A549 (cell line): ENCODE results near the gene ANKRD11. TPM values are rescaled to one million over a fixed set of nuclear protein-coding genes. Genes with fewer than 3 reads are reported as not detected.
A peak's percentile ranks its signal among the peaks of the same experiment; 100 is the strongest.

ENCODE experiments used
- ATAC-seq, 2 experiments: fragments of 200-7000 bp in 1 of 2; fragments of >200 bp in 1 of 2; cut with Nextera tagmentation in 1 of 2; cut with Tn5 transposase in 1 of 2; 3 replicates each; pipeline versions ENCODE4 v1.8.0 to v1.9.1; 2018 to 2020; ENCODE audit warnings: mild to moderate bottlenecking in 1 of 2, moderate library complexity in 1 of 2
- CTCF ChIA-PET: fragments of 300-600 bp; sonication (Branson Sonifier 250); formaldehyde crosslinking; extraction: SDS; loops from one replicate; lab custom pipeline; 2021; ENCODE audit warnings: antibody characterized with exemption, inconsistent platforms; lab: Yijun Ruan, JAX
- POLR2A ChIA-PET: fragments of 350-600 bp; formaldehyde crosslinking; extraction: SDS; loops from one replicate; lab custom pipeline; 2021; ENCODE audit warnings: antibody characterized with exemption, inconsistent platforms; lab: Yijun Ruan, JAX
- DNase-seq, 2 experiments: peaks; one replicate each; pipeline versions ENCODE4 v3.0.0 to v3.0.0-alpha.2; 2011 to 2016; ENCODE audit warnings: low read depth in 1 of 2, low spot score in 1 of 2
- FAIRE-seq: peaks from 2 replicates; lab custom pipeline; 2011; peaks lifted over from hg19 to GRCh38; lab: Jason Lieb, UNC
- H3K27ac ChIP-seq, 2 experiments: fragments of >200 bp; sonication (Bioruptor Twin); formaldehyde crosslinking; 3 replicates each; pipeline ENCODE4 v1.5.1; 2016 to 2017
- H3K4me1 ChIP-seq: fragments of >200 bp; sonication (Bioruptor Twin); formaldehyde crosslinking; 3 replicates; pipeline ENCODE4 v1.6.1; 2016
- H3K4me2 ChIP-seq: fragments of >200 bp; sonication (Bioruptor Twin); formaldehyde crosslinking; 3 replicates; pipeline ENCODE4 v1.6.1; 2016
- H3K4me3 ChIP-seq: fragments of >200 bp; sonication (Bioruptor Twin); formaldehyde crosslinking; 3 replicates; pipeline ENCODE4 v1.5.1; 2016
- H3K9me3 ChIP-seq: fragments of >200 bp; sonication (Bioruptor Twin); formaldehyde crosslinking; 3 replicates; pipeline ENCODE4 v1.6.1; 2016
- BCL3 ChIP-seq: fragments of >200 bp; sonication (Bioruptor Twin); formaldehyde crosslinking; IDR thresholded peaks from 3 replicates; pipeline ENCODE4 v1.6.1; 2016
- CHD2 ChIP-seq: fragments of 150-350 bp; IDR thresholded peaks from 2 replicates; pipeline ENCODE4 v1.6.1; 2014; ENCODE audit warnings: low read length; ENCODE audit not compliant: partially characterized antibody
- CHD4 ChIP-seq: fragments of 200-600 bp; sonication (generic); IDR thresholded peaks from 2 replicates; pipeline ENCODE4 v1.6.1; 2016; ENCODE audit warnings: antibody characterized with exemption, mild to moderate bottlenecking, borderline replicate concordance
- CTCF ChIP-seq: fragments of >200 bp; sonication (Bioruptor Twin); formaldehyde crosslinking; IDR thresholded peaks from 3 replicates; pipeline ENCODE4 v1.5.1; 2016
- ELK1 ChIP-seq: fragments of 150-350 bp; IDR thresholded peaks from 2 replicates; pipeline ENCODE4 v1.6.1; 2014; ENCODE audit warnings: low read depth, mild to moderate bottlenecking, low read length
- FOSB ChIP-seq: fragments of 250-450 bp; sonication (Bioruptor Pico); IDR thresholded peaks from 2 replicates; pipeline ENCODE4 v1.5.0; 2020; ENCODE audit warnings: mild to moderate bottlenecking, moderate library complexity
- FOXS1 ChIP-seq: fragments of 250-450 bp; sonication (Bioruptor Pico); IDR thresholded peaks from 2 replicates; pipeline ENCODE4 v1.5.0; 2020; ENCODE audit warnings: mild to moderate bottlenecking, moderate library complexity
- HES2 ChIP-seq: fragments of >200 bp; sonication (Bioruptor Twin); formaldehyde crosslinking; IDR thresholded peaks from 2 replicates; pipeline ENCODE4 v1.6.1; 2016
- HMGXB4 ChIP-seq: fragments of 250-450 bp; sonication (Bioruptor Pico); IDR thresholded peaks from 2 replicates; pipeline ENCODE4 v1.5.0; 2021; ENCODE audit warnings: mild to moderate bottlenecking, moderate library complexity, borderline replicate concordance
- HOXB13 ChIP-seq: fragments of 250-450 bp; sonication (Bioruptor Pico); IDR thresholded peaks from 2 replicates; pipeline ENCODE4 v1.5.0; 2020; ENCODE audit warnings: low read depth, mild to moderate bottlenecking, moderate library complexity
- HOXB5 ChIP-seq: fragments of 250-450 bp; sonication (Bioruptor Pico); IDR thresholded peaks from 2 replicates; pipeline ENCODE4 v1.5.0; 2020; ENCODE audit warnings: mild to moderate bottlenecking, moderate library complexity
- KDM1A ChIP-seq: fragments of 200-600 bp; sonication (generic); IDR thresholded peaks from 2 replicates; pipeline ENCODE4 v1.6.1; 2016; ENCODE audit warnings: low read depth, mild to moderate bottlenecking
- KDM5A ChIP-seq: fragments of 200-600 bp; sonication (generic); IDR thresholded peaks from 2 replicates; pipeline ENCODE4 v1.6.1; 2016; ENCODE audit warnings: antibody characterized with exemption, mild to moderate bottlenecking
- MAFK ChIP-seq: fragments of 450-650 bp; IDR thresholded peaks from 2 replicates; pipeline ENCODE4 v1.6.1; 2014; ENCODE audit not compliant: partially characterized antibody
- MAZ ChIP-seq: fragments of 150-350 bp; IDR thresholded peaks from 2 replicates; pipeline ENCODE4 v1.6.1; 2014; ENCODE audit warnings: antibody characterized with exemption, low read depth, low read length, borderline replicate concordance
- NPAS2 ChIP-seq: fragments of 250-450 bp; sonication (Bioruptor Pico); IDR thresholded peaks from 2 replicates; pipeline ENCODE4 v1.8.0; 2022; ENCODE audit warnings: mild to moderate bottlenecking, moderate library complexity, borderline replicate concordance
- PHF8 ChIP-seq: fragments of 200-600 bp; sonication (generic); IDR thresholded peaks from 2 replicates; pipeline ENCODE4 v1.6.1; 2016; ENCODE audit warnings: low read depth, mild to moderate bottlenecking, antibody characterized with exemption, moderate library complexity, borderline replicate concordance
- RCOR1 ChIP-seq: fragments of 150-350 bp; IDR thresholded peaks from 2 replicates; pipeline ENCODE4 v1.6.1; 2014; ENCODE audit warnings: antibody characterized with exemption, low read length, low read depth
- RNF2 ChIP-seq: fragments of 200-600 bp; sonication (generic); IDR thresholded peaks from 2 replicates; pipeline ENCODE4 v1.6.1; 2016; ENCODE audit warnings: low read depth, mild to moderate bottlenecking, antibody characterized with exemption, moderate library complexity, borderline replicate concordance
- TFCP2L1 ChIP-seq: fragments of 250-450 bp; sonication (Bioruptor Pico); IDR thresholded peaks from 2 replicates; pipeline ENCODE4 v1.5.0; 2021; ENCODE audit warnings: mild to moderate bottlenecking
- TP53 ChIP-seq: fragments of 250-450 bp; sonication (Bioruptor Pico); IDR thresholded peaks from 2 replicates; pipeline ENCODE4 v1.5.0; 2021; ENCODE audit warnings: mild to moderate bottlenecking, moderate library complexity
- USF2 ChIP-seq: fragments of 450-650 bp; IDR thresholded peaks from 2 replicates; pipeline ENCODE4 v1.6.1; 2014; ENCODE audit warnings: antibody characterized with exemption
- ZC3H11A ChIP-seq: fragments of 450-650 bp; IDR thresholded peaks from 2 replicates; pipeline ENCODE4 v1.6.1; 2014; ENCODE audit warnings: antibody characterized with exemption, mild to moderate bottlenecking
- ZFP36 ChIP-seq: fragments of 450-650 bp; IDR thresholded peaks from 2 replicates; pipeline ENCODE4 v1.6.1; 2014; ENCODE audit warnings: borderline replicate concordance; ENCODE audit not compliant: partially characterized antibody
- ZNF302 ChIP-seq: fragments of 250-450 bp; sonication (Bioruptor Pico); IDR thresholded peaks from 2 replicates; pipeline ENCODE4 v1.9.0; 2021; ENCODE audit warnings: inconsistent platforms, mild to moderate bottlenecking, moderate library complexity
- ZSCAN20 ChIP-seq: fragments of 250-450 bp; sonication (Bioruptor Pico); IDR thresholded peaks from 2 replicates; pipeline ENCODE4 v1.8.0; 2022; ENCODE audit warnings: mild to moderate bottlenecking, moderate library complexity
- WGBS: methylation state at CpG from one replicate; pipeline ENCODE4 v1.1.6; 2017; ENCODE audit errors: missing lambda C conversion rate; 5-methylcytosine and 5-hydroxymethylcytosine counted together
- polyA plus RNA-seq, 4 experiments: library from polyadenylated mRNA; depleted of rRNA in 3 of 4; stranded (reverse); fragments of >200 nt; fragmentation: RNase III in 1 of 4; extraction: RNeasy Plus Mini Kit Qiagen cat#74134 plus additional on column Dnase treatment in 1 of 4; gene quantifications; 2 replicates in 3 of 4; 3 replicates in 1 of 4; pipeline ENCODE4 v1.2.3, GENCODE V29; 2011 to 2017

The ANKRD11 gene
- polyA plus RNA-seq, 2 of the 4 experiments (the other 2 are of a cell fraction), result 53.6 to 54.9 TPM

GRCh38 chr16:89443727-89444084, 46.7 kb downstream of the ANKRD11 start:
- no peak for FAIRE-seq
- Histone ChIP-seq H3K4me2 (peak overlapping the region; percentile 72), H3K9me3 (no peaks in the 10 kb centered on the region), H3K4me3 (no peak overlapping the region), H3K4me1 (peaks cover 81% of the 10 kb centered on the region), H3K27ac (peak overlapping the region; percentile 2 to 60; a peak in 3 of 6 replicates)
- ATAC-seq, result peak; percentile 15 to 35
- CTCF ChIA-PET, result interaction anchor here (0.9 to 1.2 kb wide), 3 partner anchors 17 to 33 kb away, joined by 3 read pairs; no protein-coding TSS in a partner anchor
- POLR2A ChIA-PET, result no interaction called here
- no peak for DNase-seq
- TF ChIP-seq HOXB5 (CRISPR knock-in tag) (no peak), KDM5A (no peak), CHD2 (no peak), CHD4 (no peak), NPAS2 (CRISPR knock-in tag) (no peak), HOXB13 (CRISPR knock-in tag) (no peak), ZC3H11A (no peak), HMGXB4 (CRISPR knock-in tag) (no peak), CTCF (no peak), HES2 (no peak), TFCP2L1 (CRISPR knock-in tag) (no peak), RNF2 (no peak)
- WGBS, result 30% methylated on average over 8 of the region's 8 CpGs

GRCh38 chr16:89442990-89443726, 47.2 kb downstream of the ANKRD11 start:
- Histone ChIP-seq H3K4me1 (peaks cover 76% of the 10 kb centered on the region), H3K4me2 (peak overlapping the region; percentile 72), H3K9me3 (no peaks in the 10 kb centered on the region), H3K27ac (peak overlapping the region; percentile 36 to 60; a peak in 4 of 6 replicates), H3K4me3 (no peak overlapping the region)
- TF ChIP-seq TP53 (CRISPR knock-in tag) (no peak), NPAS2 (CRISPR knock-in tag) (no peak), CHD4 (no peak), KDM1A (no peak), BCL3 (no peak), FOSB (CRISPR knock-in tag) (no peak)
- FAIRE-seq, result no peak
- 26% methylated on average over 13 of the region's 13 CpGs for WGBS
- DNase-seq, result peak; percentile 69 to 85
- CTCF ChIA-PET, result no interaction called here
- ATAC-seq, result peak; percentile 75 to 80
- POLR2A ChIA-PET, result no interaction called here

- POLR2A ChIA-PET, result no interaction called here
- CTCF ChIA-PET, result no interaction called here
- FAIRE-seq, result no peak
- no peak for TF ChIP-seq ZFP36
- TF ChIP-seq ZNF302 (CRISPR knock-in tag), result no peak
- no peak for TF ChIP-seq RCOR1
- TF ChIP-seq ELK1, result no peak
- no peak for TF ChIP-seq FOXS1 (CRISPR knock-in tag)
- no peak for TF ChIP-seq USF2
- TF ChIP-seq FOSB (CRISPR knock-in tag), result no peak
- no peak for TF ChIP-seq PHF8
- TF ChIP-seq ZSCAN20 (CRISPR knock-in tag), result no peak
- no peak for TF ChIP-seq MAFK
- TF ChIP-seq MAZ, result no peak
- TF ChIP-seq HOXB5 (CRISPR knock-in tag), result no peak
Observed at GRCh38 chr16:89442588-89442987, 47.8 kb downstream of the ANKRD11 start.

More at GRCh38 chr16:89442588-89442987, 47.8 kb downstream of the ANKRD11 start:
- peaks cover 76% of the 10 kb centered on the region for H3K4me1 ChIP-seq
- 63% methylated on average over 10 of the region's 10 CpGs for WGBS
- ATAC-seq (peak; percentile 31 to 40; a peak in 4 of 6 replicates), DNase-seq (no peak)
- no peak overlapping the region for H3K4me3 ChIP-seq
- peak overlapping the region; percentile 72 for H3K4me2 ChIP-seq
- peak overlapping the region; percentile 36 to 60; a peak in 4 of 6 replicates for H3K27ac ChIP-seq
- H3K9me3 ChIP-seq, result no peaks in the 10 kb centered on the region
